GM12874 (cell line): ENCODE results near the gene ALDH1A2.

Experiments used
- TF ChIP-seq, protein P1 (sequence below): IDR thresholded peaks from 2 replicates; pipeline ENCODE4 v1.5.1; 2011; ENCODE audit warnings: low read depth, mild to moderate bottlenecking, control low read depth, low read length, moderate library complexity; ENCODE audit not compliant: insufficient read depth

Gene ALDH1A2

DNA sequence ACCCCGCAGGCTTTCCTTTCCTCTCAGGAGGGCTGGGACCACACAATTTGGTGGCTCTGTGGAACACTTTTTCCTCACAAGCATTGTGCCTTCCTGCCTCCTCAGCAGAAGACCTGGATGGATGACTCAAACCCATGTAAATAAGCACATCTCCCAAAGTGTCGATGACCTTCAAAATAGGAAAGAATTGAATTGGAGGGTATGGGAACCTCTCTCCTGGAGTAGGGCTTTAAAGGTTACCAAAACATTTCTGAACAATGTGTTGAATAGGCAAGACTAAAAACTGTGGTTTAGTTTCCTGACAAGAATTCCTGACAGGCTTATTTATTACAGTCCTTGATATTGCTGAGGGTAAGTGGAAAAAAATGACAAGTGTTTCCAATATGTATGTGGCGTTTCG, 118.2 kb downstream of the ALDH1A2 start:
- TF ChIP-seq, protein P1, sequence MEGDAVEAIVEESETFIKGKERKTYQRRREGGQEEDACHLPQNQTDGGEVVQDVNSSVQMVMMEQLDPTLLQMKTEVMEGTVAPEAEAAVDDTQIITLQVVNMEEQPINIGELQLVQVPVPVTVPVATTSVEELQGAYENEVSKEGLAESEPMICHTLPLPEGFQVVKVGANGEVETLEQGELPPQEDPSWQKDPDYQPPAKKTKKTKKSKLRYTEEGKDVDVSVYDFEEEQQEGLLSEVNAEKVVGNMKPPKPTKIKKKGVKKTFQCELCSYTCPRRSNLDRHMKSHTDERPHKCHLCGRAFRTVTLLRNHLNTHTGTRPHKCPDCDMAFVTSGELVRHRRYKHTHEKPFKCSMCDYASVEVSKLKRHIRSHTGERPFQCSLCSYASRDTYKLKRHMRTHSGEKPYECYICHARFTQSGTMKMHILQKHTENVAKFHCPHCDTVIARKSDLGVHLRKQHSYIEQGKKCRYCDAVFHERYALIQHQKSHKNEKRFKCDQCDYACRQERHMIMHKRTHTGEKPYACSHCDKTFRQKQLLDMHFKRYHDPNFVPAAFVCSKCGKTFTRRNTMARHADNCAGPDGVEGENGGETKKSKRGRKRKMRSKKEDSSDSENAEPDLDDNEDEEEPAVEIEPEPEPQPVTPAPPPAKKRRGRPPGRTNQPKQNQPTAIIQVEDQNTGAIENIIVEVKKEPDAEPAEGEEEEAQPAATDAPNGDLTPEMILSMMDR, result no peak

DNA sequence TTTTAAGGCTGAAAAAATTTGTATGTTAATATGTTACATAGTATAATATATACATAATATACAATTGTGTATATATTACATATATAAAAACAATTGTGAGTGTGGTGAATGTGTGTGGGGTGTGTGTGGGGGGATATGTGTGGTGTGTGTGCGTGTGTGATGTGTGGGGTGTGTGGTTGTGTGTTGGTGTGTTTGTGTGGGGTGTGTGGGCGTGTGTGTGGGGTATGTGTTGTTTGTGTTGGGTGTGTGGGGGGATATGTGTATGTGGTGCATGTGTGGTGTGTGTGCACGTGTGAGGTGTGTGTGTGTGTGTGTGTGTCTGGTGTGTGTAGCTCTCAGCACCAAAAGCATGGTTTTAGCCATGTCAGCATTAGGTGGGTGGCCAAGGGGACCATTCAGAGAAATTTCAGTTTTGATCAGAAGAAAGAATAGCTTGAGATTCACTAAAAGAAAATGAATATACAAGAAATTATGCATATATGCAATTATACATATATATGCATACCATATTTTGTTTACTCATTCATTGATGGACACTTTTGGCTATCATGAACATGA, 118.9 kb downstream of the ALDH1A2 start:
- TF ChIP-seq, protein P1, result no peak

DNA sequence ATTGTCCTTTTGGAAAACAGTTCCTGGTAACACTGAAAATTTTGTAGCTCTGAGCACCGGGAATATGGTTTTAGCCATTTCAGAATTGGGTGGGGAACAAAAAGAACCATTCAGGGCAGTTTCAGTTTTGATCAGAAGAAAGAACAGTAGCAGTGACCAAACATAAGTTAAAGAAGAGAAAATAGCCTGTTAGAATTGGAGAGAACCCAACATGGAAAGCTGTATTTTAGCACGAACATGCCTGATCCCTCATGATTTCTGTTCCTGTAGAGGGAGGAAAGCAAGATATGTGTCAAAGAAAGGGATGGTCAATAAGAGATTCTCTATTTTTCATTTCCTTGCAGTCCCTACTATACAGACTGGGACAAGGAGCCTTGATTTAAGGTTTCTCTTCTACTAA, 119.9 kb downstream of the ALDH1A2 start:
- TF ChIP-seq, protein P1, result no peak

DNA sequence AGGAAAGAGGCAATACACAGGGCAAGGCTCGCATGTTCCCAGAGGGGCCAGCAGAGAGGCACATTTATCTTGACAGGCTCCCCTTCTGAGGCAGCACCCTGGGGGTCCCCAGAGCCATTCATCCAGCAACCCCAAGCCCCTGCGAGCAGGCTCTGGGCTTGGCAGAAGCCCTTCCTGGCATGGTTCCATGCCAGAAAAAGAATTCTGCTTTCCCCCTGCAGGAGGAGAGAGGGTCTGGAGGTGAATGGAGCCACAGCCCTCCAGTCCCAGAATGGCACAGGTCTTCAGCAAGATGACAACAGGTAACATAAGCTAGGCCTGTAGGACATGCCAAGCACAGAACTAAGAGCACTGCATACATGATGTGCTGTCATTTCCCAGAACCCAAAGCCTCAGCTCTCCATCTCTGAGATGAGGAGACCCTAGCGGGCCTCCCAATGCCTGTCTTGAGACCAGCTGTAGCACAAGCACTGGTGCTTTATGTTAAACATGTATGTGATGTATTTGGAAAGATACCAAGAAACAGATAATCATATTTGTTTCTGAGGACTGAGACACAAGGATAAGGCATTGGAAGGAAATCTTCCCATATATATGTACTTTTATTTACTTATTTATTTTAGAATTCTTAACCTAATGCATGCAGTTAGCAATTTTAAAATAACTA, 121.6 kb downstream of the ALDH1A2 start:
- TF ChIP-seq, protein P1, result no peak

DNA sequence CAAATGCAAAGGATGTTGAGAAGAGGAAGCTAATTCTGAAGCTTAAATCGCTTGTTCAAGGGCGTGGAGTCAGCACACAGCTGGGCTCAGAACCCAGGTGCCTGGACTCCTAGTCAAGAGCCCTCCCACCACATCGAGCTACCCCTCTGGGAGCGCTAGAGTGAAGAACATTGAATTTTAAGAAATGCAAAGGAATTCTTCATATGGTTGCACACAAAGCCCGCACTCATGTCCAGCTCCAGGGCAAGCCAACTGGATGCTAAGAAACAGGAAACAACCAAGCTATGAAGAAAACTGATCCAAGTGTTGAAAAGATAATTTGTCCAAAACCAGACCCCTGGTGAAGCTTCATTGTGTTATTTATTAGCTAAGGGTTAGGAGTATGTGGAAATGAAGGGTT, 122.3 kb downstream of the ALDH1A2 start:
- TF ChIP-seq, protein P1, result no peak

DNA sequence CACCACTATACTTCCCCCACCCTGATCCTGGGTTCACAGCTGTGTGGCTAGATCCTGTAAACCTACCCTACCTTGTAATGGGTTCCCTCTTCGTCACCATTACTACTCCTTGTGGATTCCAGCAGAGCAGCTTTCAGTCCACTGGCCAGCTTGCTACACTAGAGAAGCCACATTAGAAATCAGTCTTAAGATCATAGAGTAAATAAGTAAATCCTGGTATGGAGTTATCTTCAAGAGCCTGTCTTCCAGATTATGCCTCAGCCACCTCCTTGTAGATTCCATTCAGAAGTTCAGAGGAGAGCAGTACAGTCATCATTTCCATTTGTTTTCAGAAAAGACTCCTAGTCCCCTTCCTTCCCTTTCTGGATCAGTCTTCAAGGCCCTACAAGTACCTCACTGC, 123.7 kb downstream of the ALDH1A2 start:
- TF ChIP-seq, protein P1, result no peak

DNA sequence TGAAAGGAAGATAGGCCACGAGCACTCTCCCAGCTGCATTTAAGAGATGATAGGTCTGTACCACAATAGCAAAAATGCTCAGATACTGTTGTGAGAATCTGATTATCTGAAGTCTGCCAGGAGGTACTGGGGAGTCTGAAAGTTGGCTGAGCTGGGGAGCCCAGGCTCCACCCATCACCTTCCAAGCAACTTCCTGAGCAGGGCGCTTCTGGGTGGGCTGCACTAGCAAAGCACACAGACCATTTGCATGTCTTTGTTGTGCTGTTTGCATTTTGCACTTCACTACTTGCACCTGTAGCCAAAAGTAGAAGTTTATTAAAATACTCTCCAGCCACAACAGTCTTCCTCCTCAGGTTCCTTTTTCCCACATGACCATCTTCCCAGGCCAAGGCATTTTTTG, 133.2 kb downstream of the ALDH1A2 start:
- TF ChIP-seq, protein P1, result no peak
